ENCODE data around the gene IFT20.

DNA sequence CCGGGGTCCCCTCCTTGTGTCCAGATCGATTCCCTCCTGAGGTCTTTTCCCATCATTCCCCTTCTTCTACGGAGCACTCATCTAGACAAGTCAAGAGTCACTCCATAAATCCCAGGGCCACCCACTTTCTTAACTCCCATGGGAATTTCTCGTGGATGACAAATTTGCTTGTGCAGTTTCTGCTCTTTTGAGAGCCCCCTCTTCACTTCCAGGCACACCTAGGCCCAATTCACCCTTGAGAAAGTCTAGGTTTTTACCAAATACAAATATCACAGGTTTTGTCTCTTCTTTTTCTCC is 22.6 kb upstream of the IFT20 start:
- TF ChIP-seq, protein P1, sequence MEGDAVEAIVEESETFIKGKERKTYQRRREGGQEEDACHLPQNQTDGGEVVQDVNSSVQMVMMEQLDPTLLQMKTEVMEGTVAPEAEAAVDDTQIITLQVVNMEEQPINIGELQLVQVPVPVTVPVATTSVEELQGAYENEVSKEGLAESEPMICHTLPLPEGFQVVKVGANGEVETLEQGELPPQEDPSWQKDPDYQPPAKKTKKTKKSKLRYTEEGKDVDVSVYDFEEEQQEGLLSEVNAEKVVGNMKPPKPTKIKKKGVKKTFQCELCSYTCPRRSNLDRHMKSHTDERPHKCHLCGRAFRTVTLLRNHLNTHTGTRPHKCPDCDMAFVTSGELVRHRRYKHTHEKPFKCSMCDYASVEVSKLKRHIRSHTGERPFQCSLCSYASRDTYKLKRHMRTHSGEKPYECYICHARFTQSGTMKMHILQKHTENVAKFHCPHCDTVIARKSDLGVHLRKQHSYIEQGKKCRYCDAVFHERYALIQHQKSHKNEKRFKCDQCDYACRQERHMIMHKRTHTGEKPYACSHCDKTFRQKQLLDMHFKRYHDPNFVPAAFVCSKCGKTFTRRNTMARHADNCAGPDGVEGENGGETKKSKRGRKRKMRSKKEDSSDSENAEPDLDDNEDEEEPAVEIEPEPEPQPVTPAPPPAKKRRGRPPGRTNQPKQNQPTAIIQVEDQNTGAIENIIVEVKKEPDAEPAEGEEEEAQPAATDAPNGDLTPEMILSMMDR (IDR thresholded peaks at IDR 0.05): no peak
- TF ChIP-seq POLR2AphosphoS5 (IDR thresholded peaks at IDR 0.05): no peak
